HCT116 (cell line): ENCODE measurements around the gene CEP72.

Source experiments
- ATF3 ChIP-seq: IDR thresholded peaks from 2 replicates; pipeline ENCODE4 v1.6.1; 2012
- CEBPB ChIP-seq: IDR thresholded peaks from 2 replicates; pipeline ENCODE4 v1.6.1; 2012; ENCODE audit warnings: low read depth
- CTCF ChIP-seq, 3 experiments: fragments of 200-600 bp in 1 of 3; sonication (generic) in 1 of 3; IDR thresholded peaks in 2 of 3; conservative IDR thresholded peaks in 1 of 3; 2 replicates each; pipeline ENCODE4 v1.5.1; 2012 to 2017; ENCODE audit warnings: low read depth in 2 of 3, low read length in 2 of 3, antibody characterized with exemption in 1 of 3, borderline replicate concordance in 1 of 3, control low read depth in 1 of 3, mild to moderate bottlenecking in 1 of 3, mixed read lengths in 1 of 3, mixed run types in 1 of 3, moderate library complexity in 1 of 3; ENCODE audit not compliant: insufficient read depth in 1 of 3
- ELF1 ChIP-seq: IDR thresholded peaks from 2 replicates; pipeline ENCODE4 v1.6.1; 2012; ENCODE audit warnings: low read depth, borderline replicate concordance
- EZH2phosphoT487 ChIP-seq: fragments of 200-600 bp; IDR thresholded peaks from 2 replicates; pipeline ENCODE4 v1.6.1; 2018; ENCODE audit warnings: antibody characterized with exemption, borderline replicate concordance
- MAX ChIP-seq: IDR thresholded peaks from 2 replicates; pipeline ENCODE4 v1.6.1; 2012
- POLR2A ChIP-seq: IDR thresholded peaks from 2 replicates; pipeline ENCODE4 v1.7.0; 2011; ENCODE audit warnings: borderline replicate concordance; ENCODE audit not compliant: insufficient read depth, insufficient read length; ENCODE audit errors: extremely low read depth
- POLR2AphosphoS5 ChIP-seq: IDR thresholded peaks from 2 replicates; pipeline ENCODE4 v1.6.1; 2011; ENCODE audit warnings: mild to moderate bottlenecking, low read depth, low read length, moderate library complexity
- RAD21 ChIP-seq: IDR thresholded peaks from 2 replicates; pipeline ENCODE4 v1.6.1; 2012; ENCODE audit warnings: low read depth, mild to moderate bottlenecking
- SP1 ChIP-seq: IDR thresholded peaks from 2 replicates; pipeline ENCODE4 v1.6.1; 2012; ENCODE audit warnings: low read depth
- ZNF274 ChIP-seq: fragments of 200-500 bp; sonication (Bioruptor generic); IDR thresholded peaks from 2 replicates; pipeline ENCODE4 v1.6.1; 2014; ENCODE audit warnings: mild to moderate bottlenecking, low read depth, low read length, inconsistent platforms

- no peak for TF ChIP-seq CTCF (IDR thresholded peaks at IDR 0.05 in 2 of 3, conservative IDR thresholded peaks at IDR 0.05 in 1 of 3; ENCODE audit: borderline replicate concordance in 1 of 3, insufficient read depth in 1 of 3, low read depth in 2 of 3, low read length in 2 of 3)
- TF ChIP-seq ZNF274, result no peak
- TF ChIP-seq POLR2AphosphoS5, result no peak
- no peak for TF ChIP-seq ATF3
- TF ChIP-seq POLR2A, result no peak
- no peak for TF ChIP-seq SP1
- TF ChIP-seq RAD21, result no peak
- TF ChIP-seq CEBPB, result no peak
- no peak for TF ChIP-seq MAX
- TF ChIP-seq EZH2phosphoT487, result no peak
- TF ChIP-seq ELF1, result no peak
These were observed 45.4 kb downstream of the CEP72 start for GRCh38 chr5:657570-657969.
